Prostate gland (tissue), 2 donors: ENCODE measurements around the gene CAPN5.

ENCODE experiments used
- CTCF ChIP-seq, 4 experiments: fragments of 200-600 bp in 2 of 4; fragments of 450-650 bp in 2 of 4; sonication (generic) in 2 of 4; IDR thresholded peaks; 1 replicate in 3 of 4; 2 replicates in 1 of 4; pipeline ENCODE4 v1.5.1; 2016 to 2019; ENCODE audit warnings: antibody characterized with exemption in 4 of 4, mild to moderate bottlenecking in 2 of 4, moderate library complexity in 2 of 4
- POLR2A ChIP-seq: fragments of 450-650 bp; IDR thresholded peaks from one replicate; pipeline ENCODE4 v1.6.1; 2016; ENCODE audit warnings: antibody characterized with exemption, mild to moderate bottlenecking
- POLR2AphosphoS5 ChIP-seq: sonication (generic); formaldehyde crosslinking; IDR thresholded peaks from one replicate; pipeline ENCODE4 v1.6.1; 2017; ENCODE audit warnings: antibody characterized with exemption

- no peak for TF ChIP-seq POLR2A
- TF ChIP-seq CTCF (IDR thresholded peaks at IDR 0.05): no peak
- TF ChIP-seq POLR2AphosphoS5: no peak
Observed at GRCh38 chr11:77074626-77075221, 8.0 kb downstream of the CAPN5 start.
